ENCODE measurements around the gene ZBTB8A. TPM values are rescaled to one million over a fixed set of nuclear protein-coding genes. Genes with fewer than 3 reads are reported as not detected.

The ZBTB8A gene
- total RNA-seq, 1 donor from 2014 or later, result 0.11 TPM

- TF ChIP-seq CTCF (IDR thresholded peaks at IDR 0.05), result no peak
- ChIA-PET POLR2A (no interaction called here), CTCF (interaction anchor here (0.6 kb wide), 2 partner anchors 23 to 317 kb away, joined by 3 to 7 read pairs; no protein-coding TSS in a partner anchor)
- DNase-seq, result no peak
- ATAC-seq (ENCODE audit: low read depth), result no peak
- H3K9me3 Mint-ChIP-seq, result no peaks in the 10 kb centered on the region
- no peaks in the 10 kb centered on the region for H3K36me3 Mint-ChIP-seq (ENCODE audit: low read depth)
- H3K4me1 Mint-ChIP-seq, result peaks cover 5% of the 10 kb centered on the region
- intact Hi-C loops (cut with micrococcal nuclease), result no loop called here
- H3K4me3 Mint-ChIP-seq, result no peak overlapping the region
- no peak overlapping the region for H3K27ac Mint-ChIP-seq
- peaks cover 21% of the 10 kb centered on the region for H3K27me3 Mint-ChIP-seq
Measured at GRCh38 chr1:32496127-32496526, 43.1 kb upstream of the ZBTB8A start.

GRCh38 chr1:32498751-32499150, 40.5 kb upstream of the ZBTB8A start:
- ChIA-PET CTCF (no interaction called here), POLR2A (no interaction called here)
- no peak for TF ChIP-seq CTCF (IDR thresholded peaks at IDR 0.05)
- Mint-ChIP-seq H3K4me1 (peaks cover 5% of the 10 kb centered on the region), H3K36me3 (ENCODE audit: low read depth) (no peaks in the 10 kb centered on the region), H3K27ac (no peak overlapping the region), H3K4me3 (peak overlapping the region; percentile 11), H3K27me3 (peaks cover 29% of the 10 kb centered on the region), H3K9me3 (no peaks in the 10 kb centered on the region)
- ATAC-seq (ENCODE audit: low read depth) (no peak), DNase-seq (no peak)
- intact Hi-C loops (cut with micrococcal nuclease), result no loop called here

GRCh38 chr1:32500387-32501209, 38.6 kb upstream of the ZBTB8A start:
- Mint-ChIP-seq H3K9me3 (no peaks in the 10 kb centered on the region), H3K4me3 (peak overlapping the region; percentile 82), H3K27me3 (peaks cover 37% of the 10 kb centered on the region), H3K36me3 (ENCODE audit: low read depth) (no peaks in the 10 kb centered on the region), H3K27ac (no peak overlapping the region), H3K4me1 (peaks cover 5% of the 10 kb centered on the region)
- DNase-seq, result peak; percentile 31
- CTCF ChIA-PET, result no interaction called here
- intact Hi-C loops (cut with micrococcal nuclease), result no loop called here
- POLR2A ChIA-PET, result no interaction called here
- no peak for TF ChIP-seq CTCF (IDR thresholded peaks at IDR 0.05)
- peak; percentile 71 for ATAC-seq (ENCODE audit: low read depth)

GRCh38 chr1:32501865-32502264, 37.4 kb upstream of the ZBTB8A start:
- H3K36me3 Mint-ChIP-seq (ENCODE audit: low read depth), result no peaks in the 10 kb centered on the region
- peak overlapping the region; percentile 41 for H3K4me3 Mint-ChIP-seq
- DNase-seq (no peak), ATAC-seq (ENCODE audit: low read depth) (no peak)
- H3K27ac Mint-ChIP-seq, result no peak overlapping the region
- ChIA-PET POLR2A (no interaction called here), CTCF (no interaction called here)
- intact Hi-C loops (cut with micrococcal nuclease), result no loop called here
- TF ChIP-seq CTCF (IDR thresholded peaks at IDR 0.05), result no peak
- no peaks in the 10 kb centered on the region for H3K9me3 Mint-ChIP-seq
- peaks cover 5% of the 10 kb centered on the region for H3K4me1 Mint-ChIP-seq
- peaks cover 38% of the 10 kb centered on the region for H3K27me3 Mint-ChIP-seq

GRCh38 chr1:32503153-32503552, 36.1 kb upstream of the ZBTB8A start:
- POLR2A ChIA-PET, result no interaction called here
- no peak overlapping the region for H3K27ac Mint-ChIP-seq

More at GRCh38 chr1:32503153-32503552, 36.1 kb upstream of the ZBTB8A start:
- H3K4me1 Mint-ChIP-seq, result peaks cover 5% of the 10 kb centered on the region
- CTCF ChIA-PET, result no interaction called here
- no peaks in the 10 kb centered on the region for H3K9me3 Mint-ChIP-seq
- TF ChIP-seq CTCF (IDR thresholded peaks at IDR 0.05), result no peak
- H3K36me3 Mint-ChIP-seq (ENCODE audit: low read depth), result no peaks in the 10 kb centered on the region
- no peak for DNase-seq
- H3K27me3 Mint-ChIP-seq, result peaks cover 40% of the 10 kb centered on the region
- intact Hi-C loops (cut with micrococcal nuclease), result no loop called here
- ATAC-seq (ENCODE audit: low read depth), result no peak
- no peak overlapping the region for H3K4me3 Mint-ChIP-seq
